GM21390 (cell line): ENCODE results near the gene BUD31.

Source experiments
- ATAC-seq: cut with Tn5 transposase; IDR thresholded peaks from one replicate; pipeline ENCODE4 v1.9.1; 2021; ENCODE audit not compliant: unreplicated experiment

The BUD31 gene

GRCh38 chr7:99461221-99461620, 52.5 kb downstream of the BUD31 start:
- ATAC-seq = no peak

GRCh38 chr7:99465421-99465768, 56.6 kb downstream of the BUD31 start:
- no peak for ATAC-seq

GRCh38 chr7:99468336-99468918, 59.7 kb downstream of the BUD31 start:
- no peak for ATAC-seq
